Thymus (tissue), 11 donors: Measurements from ENCODE around the gene TRPT1. TPM values are rescaled to one million over a fixed set of nuclear protein-coding genes. Genes with fewer than 3 reads are reported as not detected.
A peak's percentile ranks its signal among the peaks of the same experiment; 100 is the strongest.

Experiments
- DNase-seq, 9 donors: peaks; one replicate each; pipeline ENCODE4 v3.0.0-alpha.2; 2013; ENCODE audit warnings: low spot score in 9 of 9, low read depth in 6 of 9, missing footprints in 1 of 9
- H3K27ac ChIP-seq, 2 donors: one replicate each; pipeline ENCODE4 v1.5.1; 2013; ENCODE audit warnings: control low read depth in 1 of 2, low read depth in 1 of 2, low read length in 1 of 2, mild to moderate bottlenecking in 1 of 2, moderate library complexity in 1 of 2
- H3K27me3 ChIP-seq, 2 donors: one replicate each; pipeline ENCODE4 v1.5.1; 2013; ENCODE audit warnings: low read length in 1 of 2; ENCODE audit not compliant: control insufficient read depth in 2 of 2, insufficient read depth in 1 of 2
- H3K36me3 ChIP-seq, 2 donors: one replicate each; pipeline ENCODE4 v1.5.1; 2013; ENCODE audit warnings: low read length in 1 of 2, mild to moderate bottlenecking in 1 of 2, moderate library complexity in 1 of 2; ENCODE audit not compliant: control insufficient read depth in 2 of 2, insufficient read depth in 2 of 2
- H3K4me1 ChIP-seq, 2 donors: one replicate each; pipeline ENCODE4 v1.5.1; 2013; ENCODE audit warnings: low read length in 2 of 2; ENCODE audit not compliant: control insufficient read depth in 2 of 2, insufficient read depth in 2 of 2
- H3K4me3 ChIP-seq, 2 donors: one replicate each; pipeline ENCODE4 v1.5.1; 2013; ENCODE audit warnings: low read length in 2 of 2, control low read depth in 1 of 2, mild to moderate bottlenecking in 1 of 2
- H3K9me3 ChIP-seq, 2 donors: one replicate each; pipeline ENCODE4 v1.5.1; 2013; ENCODE audit warnings: low read length in 1 of 2, mild to moderate bottlenecking in 1 of 2; ENCODE audit not compliant: control insufficient read depth in 2 of 2, insufficient read depth in 1 of 2
- WGBS: extraction: QIAGEN DNeasy Blood & Tissue Kit; methylation state at CpG from one replicate; pipeline ENCODE4 v1.1.7; 2013; 5-methylcytosine and 5-hydroxymethylcytosine counted together
- polyA plus RNA-seq: library from polyadenylated mRNA; stranded (reverse); fragments of 200-250 nt; gene quantifications from one replicate; pipeline ENCODE4 v1.2.3, GENCODE V29; 2013
- total RNA-seq: library from RNA; stranded (reverse); fragments of 120-200 nt; gene quantifications from one replicate; pipeline ENCODE4 v1.2.4, GENCODE V29; 2013
- donor health status: healthy.

TRPT1 gene
- total and polyA plus RNA-seq, 2 donors: 45.1 to 66.7 TPM

DNA sequence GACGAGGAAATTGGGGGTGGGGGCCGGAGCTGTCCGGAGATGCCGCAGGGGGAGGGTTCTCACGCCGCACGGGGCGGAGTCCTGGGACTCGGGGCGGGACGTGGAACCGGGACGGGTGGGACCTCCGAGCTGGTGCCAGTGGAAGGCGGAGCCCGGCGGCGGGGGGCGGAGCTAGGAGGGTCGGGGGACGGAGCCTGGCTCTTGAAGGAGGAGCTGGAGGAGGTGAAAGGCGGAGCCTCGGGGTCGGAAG lies 15.2 kb upstream of the TRPT1 start:
- Histone ChIP-seq H3K27ac (peak overlapping the region; percentile 96 to 99), H3K4me1 (peaks cover 20 to 80% of the 10 kb centered on the region in 2 donors), H3K4me3 (peak overlapping the region; percentile 54 to 80), H3K36me3 (peaks cover 19 to 22% of the 10 kb centered on the region in 2 donors), H3K27me3 (no peaks in the 10 kb centered on the region), H3K9me3 (peaks cover 0 to 14% of the 10 kb centered on the region in 2 donors)
- under 1% methylated on average over 24 of the region's 24 CpGs for WGBS
- peak in 1 of 9 donors; percentile 97 for DNase-seq

DNA sequence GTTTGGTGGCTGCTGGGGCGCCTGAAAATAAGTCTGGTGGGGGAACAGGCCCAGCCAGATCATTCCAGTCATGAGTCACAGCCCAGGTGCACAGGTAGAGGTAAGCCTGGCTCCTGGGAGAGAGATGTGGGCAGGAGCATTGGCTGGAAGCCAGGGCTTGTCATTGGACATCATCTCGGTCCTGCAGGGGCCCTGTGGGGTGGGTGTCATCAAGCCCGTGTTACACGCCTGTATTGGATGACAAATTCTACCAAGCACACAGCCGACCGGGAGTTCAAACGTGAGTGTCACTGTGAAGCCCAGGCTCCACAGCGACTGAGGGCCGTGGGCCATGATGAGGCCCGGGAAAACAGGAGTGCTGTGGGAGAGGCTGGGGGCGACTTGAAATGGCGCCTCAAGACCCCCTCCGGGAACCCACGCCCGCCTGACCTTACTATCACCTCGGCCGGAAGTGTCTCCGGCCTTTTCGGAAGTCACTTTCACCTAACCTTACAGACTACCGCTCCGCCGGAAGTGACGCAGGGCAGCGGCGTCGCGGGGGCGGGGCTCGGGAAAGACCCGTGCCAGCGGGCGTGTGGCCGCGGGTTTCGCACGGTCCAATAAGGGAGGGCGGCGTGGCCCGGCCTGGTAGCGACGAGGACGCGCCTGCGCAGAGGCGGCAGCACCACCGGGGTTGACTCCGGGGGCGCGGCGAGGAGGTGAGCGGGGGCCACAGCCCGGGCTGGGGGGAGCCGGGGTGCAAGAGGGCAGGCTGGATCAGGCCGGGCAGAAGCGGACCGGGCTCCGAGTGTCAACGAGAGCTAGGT lies 14.7 kb upstream of the TRPT1 start, which contains the start of gene FKBP2:
TSS of gene FKBP2 (plus strand) at position 661 of the 806 bp plus-strand sequence. CDS start 1,293 bp downstream, outside the sequence.
- Histone ChIP-seq H3K27me3 (no peaks in the 10 kb centered on the region), H3K4me1 (peaks cover 16 to 77% of the 10 kb centered on the region in 2 donors), H3K36me3 (peaks cover 19 to 25% of the 10 kb centered on the region in 2 donors)

DNA sequence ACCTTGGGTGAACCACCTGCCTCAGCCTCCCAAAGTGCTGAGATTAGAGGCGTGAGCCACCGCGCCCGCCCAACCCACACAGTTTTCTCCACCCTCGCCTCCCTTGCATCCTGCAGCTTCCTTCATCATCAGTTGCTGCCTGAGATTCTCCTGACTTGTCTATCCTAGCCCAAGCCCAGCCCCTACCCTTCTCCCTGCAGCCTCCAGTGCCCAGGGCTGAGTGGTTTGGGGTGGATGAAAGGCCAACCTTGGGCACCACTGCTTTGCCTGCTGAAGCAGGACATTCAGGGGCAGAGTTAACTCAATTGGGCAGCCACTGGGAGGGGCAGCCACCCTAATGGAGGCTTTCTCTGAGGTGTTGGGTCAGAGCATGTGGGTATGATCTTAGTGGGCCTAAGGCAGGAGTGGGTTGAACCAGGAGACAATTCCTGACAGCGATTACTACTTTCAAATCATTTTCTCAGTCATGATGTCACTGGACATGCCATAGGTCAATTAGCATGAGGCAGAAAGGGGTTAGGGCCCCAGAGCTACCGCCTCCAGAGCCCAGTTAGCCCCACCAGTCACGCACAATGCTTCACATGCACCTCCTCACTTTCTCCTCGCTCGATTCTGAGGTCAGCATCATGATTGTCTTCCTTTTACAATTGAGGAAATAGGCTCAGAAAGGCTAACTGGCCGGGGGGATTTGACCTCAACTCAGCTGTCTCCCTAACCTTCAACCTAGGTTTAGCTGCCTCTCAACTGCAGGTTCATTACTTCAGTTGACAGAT lies 13.9 kb upstream of the TRPT1 start:
- peaks cover 13 to 77% of the 10 kb centered on the region in 2 donors for H3K4me1 ChIP-seq
- H3K27me3 ChIP-seq: peaks cover 0 to 2% of the 10 kb centered on the region in 2 donors
- peak overlapping the region in 1 of 2 donors; percentile 80 for H3K4me3 ChIP-seq
- peaks cover 19 to 22% of the 10 kb centered on the region in 2 donors for H3K36me3 ChIP-seq
- peak overlapping the region; percentile 96 to 99 for H3K27ac ChIP-seq
- H3K9me3 ChIP-seq: peaks cover 0 to 9% of the 10 kb centered on the region in 2 donors
- no peak for DNase-seq
- 84% methylated on average over 11 of the region's 11 CpGs for WGBS

More for the DNA sequence above, 14.7 kb upstream of the TRPT1 start, which contains the start of gene FKBP2:
- H3K27ac ChIP-seq: peak within 1 kb of the TSS; percentile 96 to 99
- WGBS: 1% methylated on average over 58 of the region's 58 CpGs
- DNase-seq: peak; percentile 75 to 97 (median 90)
- peak within 1 kb of the TSS; percentile 54 to 80 for H3K4me3 ChIP-seq
- peaks cover 0 to 14% of the 10 kb centered on the region in 2 donors for H3K9me3 ChIP-seq

DNA sequence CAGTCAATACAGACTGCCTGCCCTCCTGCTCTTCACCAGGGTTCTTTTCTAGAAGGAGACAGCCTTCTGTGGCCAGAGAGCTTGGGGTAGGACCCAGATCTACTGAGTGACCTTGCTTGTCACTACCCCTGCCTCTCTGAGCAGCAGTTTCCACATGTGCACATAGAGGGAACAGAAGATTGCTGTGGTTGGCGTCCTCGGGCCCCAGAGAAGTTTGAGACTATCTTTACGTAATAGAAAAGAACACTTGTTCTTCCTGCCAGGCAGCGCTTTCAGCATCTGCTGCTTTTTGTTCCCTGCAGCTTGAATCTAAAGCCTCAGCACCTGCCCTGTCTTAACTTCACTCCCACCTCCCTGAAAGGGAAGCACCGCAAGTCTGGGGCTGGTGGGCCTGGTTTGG lies 13.0 kb upstream of the TRPT1 start:
- H3K4me1 ChIP-seq: peaks cover 13 to 70% of the 10 kb centered on the region in 2 donors
- H3K4me3 ChIP-seq: no peak overlapping the region
- WGBS: 93% methylated on average over 5 of the region's 5 CpGs

DNA sequence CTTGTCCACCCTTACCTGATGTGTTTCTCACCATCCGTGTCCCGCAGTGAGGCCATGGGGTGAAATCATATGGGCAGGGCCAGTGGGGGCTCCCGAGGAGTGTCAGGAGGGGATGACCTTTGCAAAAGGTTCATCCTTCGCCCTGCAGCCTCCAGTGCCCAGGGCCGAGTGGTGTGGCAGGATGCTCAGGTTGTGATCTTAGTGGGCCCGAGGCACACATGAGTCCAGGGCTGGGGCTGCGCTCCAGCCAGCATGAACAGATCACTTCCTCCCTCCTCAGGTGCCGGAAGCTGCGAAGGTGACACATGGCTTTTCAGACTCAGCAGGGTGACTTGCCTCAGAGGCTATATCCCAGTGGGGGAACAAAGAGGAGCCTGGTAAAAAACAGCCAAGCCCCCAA lies 12.1 kb upstream of the TRPT1 start:
- no peak for DNase-seq
- 95% methylated on average over 9 of the region's 9 CpGs for WGBS
- Histone ChIP-seq H3K9me3 (peaks cover 0 to 9% of the 10 kb centered on the region in 2 donors), H3K4me1 (peaks cover 16 to 68% of the 10 kb centered on the region in 2 donors), H3K4me3 (no peak overlapping the region), H3K36me3 (peaks cover 6 to 19% of the 10 kb centered on the region in 2 donors), H3K27ac (peak overlapping the region; percentile 50 to 99), H3K27me3 (peaks cover 0 to 11% of the 10 kb centered on the region in 2 donors)

More for the DNA sequence above, 13.0 kb upstream of the TRPT1 start:
- Histone ChIP-seq H3K36me3 (peaks cover 15 to 19% of the 10 kb centered on the region in 2 donors), H3K27me3 (peaks cover 0 to 4% of the 10 kb centered on the region in 2 donors), H3K27ac (peak overlapping the region; percentile 25 to 99), H3K9me3 (peaks cover 0 to 9% of the 10 kb centered on the region in 2 donors)
- DNase-seq: peak in 1 of 9 donors; percentile 48

DNA sequence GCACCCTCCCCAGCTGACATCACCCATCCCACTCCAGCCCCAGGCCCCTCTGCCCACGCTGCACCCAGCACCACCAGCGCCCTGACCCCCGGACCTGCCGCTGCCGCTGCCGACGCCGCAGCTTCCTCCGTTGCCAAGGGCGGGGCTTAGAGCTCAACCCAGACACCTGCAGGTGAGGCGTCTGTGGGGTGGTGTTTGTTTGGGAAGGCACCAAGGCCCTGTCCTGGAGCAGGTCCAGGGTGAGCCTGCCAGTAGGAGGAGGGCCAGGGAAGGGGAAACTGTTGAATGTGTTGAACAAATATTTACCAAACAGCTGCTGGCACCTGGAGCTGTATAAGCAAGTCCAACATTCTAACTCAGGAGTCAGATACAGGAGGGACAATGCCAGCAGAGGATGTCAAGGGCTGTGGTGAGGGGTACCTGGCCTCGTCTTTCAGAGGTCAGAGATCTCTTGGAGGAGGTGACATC lies 11.5 kb upstream of the TRPT1 start:
- Histone ChIP-seq H3K36me3 (peaks cover 6 to 19% of the 10 kb centered on the region in 2 donors), H3K27me3 (peaks cover 0 to 11% of the 10 kb centered on the region in 2 donors), H3K9me3 (peaks cover 0 to 9% of the 10 kb centered on the region in 2 donors), H3K4me3 (no peak overlapping the region), H3K27ac (peak overlapping the region; percentile 50 to 99), H3K4me1 (peaks cover 14 to 66% of the 10 kb centered on the region in 2 donors)
- no peak for DNase-seq
- WGBS: 95% methylated on average over 12 of the region's 12 CpGs

DNA sequence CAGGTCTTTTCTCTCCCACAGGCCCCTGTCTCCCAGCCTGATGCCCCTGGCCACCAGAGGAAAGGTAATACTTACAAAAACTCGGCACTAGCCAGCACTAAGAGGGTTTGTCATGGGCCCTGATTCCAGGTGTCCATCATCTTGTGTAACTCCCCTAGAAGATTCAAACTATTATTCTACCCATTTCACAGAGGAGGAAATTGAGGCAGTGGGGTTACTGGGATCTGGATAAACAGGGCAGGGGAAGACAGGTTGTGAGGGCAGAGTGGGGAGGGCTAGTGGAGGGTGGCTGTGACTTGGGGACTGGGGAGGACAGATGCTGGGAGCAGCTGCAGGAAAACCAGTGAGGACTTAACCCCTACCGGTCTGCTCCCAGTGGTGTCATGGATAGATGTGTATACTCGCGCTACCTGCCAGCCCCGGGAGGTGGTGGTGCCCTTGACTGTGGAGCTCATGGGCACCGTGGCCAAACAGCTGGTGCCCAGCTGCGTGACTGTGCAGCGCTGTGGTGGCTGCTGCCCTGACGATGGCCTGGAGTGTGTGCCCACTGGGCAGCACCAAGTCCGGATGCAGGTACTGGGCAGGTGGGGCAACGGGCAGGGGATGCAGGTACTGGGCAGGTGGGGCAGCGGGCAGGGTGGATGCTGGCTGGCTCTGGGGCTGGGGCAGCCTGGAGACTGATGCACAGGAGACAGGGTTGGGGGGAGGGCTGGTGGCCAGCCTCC lies 9.6 kb upstream of the TRPT1 start:
- Histone ChIP-seq H3K27ac (no peak overlapping the region), H3K4me3 (peak overlapping the region; percentile 46 to 72), H3K36me3 (peaks cover 6 to 19% of the 10 kb centered on the region in 2 donors), H3K27me3 (peaks cover 0 to 12% of the 10 kb centered on the region in 2 donors), H3K4me1 (peaks cover 13 to 76% of the 10 kb centered on the region in 2 donors), H3K9me3 (peaks cover 0 to 3% of the 10 kb centered on the region in 2 donors)
- WGBS: 96% methylated on average over 12 of the region's 12 CpGs
- no peak for DNase-seq

DNA sequence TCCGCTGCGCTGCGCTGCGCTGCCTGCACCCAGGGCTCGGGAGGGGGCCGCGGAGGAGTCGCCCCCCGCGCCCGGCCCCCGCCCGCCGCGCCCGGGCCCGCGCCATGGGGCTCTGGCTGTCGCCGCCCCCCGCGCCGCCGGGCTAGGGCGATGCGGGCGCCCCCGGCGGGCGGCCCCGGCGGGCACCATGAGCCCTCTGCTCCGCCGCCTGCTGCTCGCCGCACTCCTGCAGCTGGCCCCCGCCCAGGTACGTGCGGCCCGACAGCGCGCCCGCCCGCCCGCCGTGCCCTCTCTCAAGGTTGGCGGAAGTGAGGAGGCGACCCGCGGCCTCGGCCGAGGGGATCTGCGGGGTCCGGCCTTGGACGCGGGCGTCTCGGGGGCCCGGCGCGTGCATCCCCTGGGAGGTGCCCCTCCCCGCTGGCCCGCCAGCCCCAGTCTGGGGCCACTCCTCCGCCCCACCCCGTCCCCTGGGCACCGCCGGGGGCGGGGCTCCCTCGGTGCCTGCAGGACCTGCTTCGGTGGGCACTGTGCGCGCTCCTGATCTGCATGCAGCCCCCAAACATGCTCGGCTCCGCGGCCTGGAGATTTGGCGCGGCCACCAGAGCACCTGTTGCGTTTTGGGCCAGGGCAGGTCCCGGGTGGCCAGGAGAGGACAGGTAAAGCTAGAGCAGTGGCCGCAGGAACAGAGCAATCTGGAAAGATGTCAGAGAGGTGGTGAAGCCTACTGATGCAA lies 8.8 kb upstream of the TRPT1 start:
- peaks cover 14 to 75% of the 10 kb centered on the region in 2 donors for H3K4me1 ChIP-seq
- H3K36me3 ChIP-seq: peaks cover 6 to 19% of the 10 kb centered on the region in 2 donors
- peak overlapping the region in 1 of 2 donors; percentile 54 for H3K27ac ChIP-seq
- peaks cover 0 to 6% of the 10 kb centered on the region in 2 donors for H3K9me3 ChIP-seq
- H3K4me3 ChIP-seq: peak overlapping the region; percentile 46 to 72
- peaks cover 0 to 16% of the 10 kb centered on the region in 2 donors for H3K27me3 ChIP-seq
- DNase-seq: peak in 1 of 9 donors; percentile 69
- 2% methylated on average over 80 of the region's 80 CpGs for WGBS
